HepG2 (cell line): ENCODE measurements around the gene SDCCAG8. TPM values are rescaled to one million over a fixed set of nuclear protein-coding genes. Genes with fewer than 3 reads are reported as not detected.

ENCODE experiments used
- BCL6 ChIP-seq: IDR thresholded peaks from 2 replicates; pipeline ENCODE4 v1.6.1; 2016; ENCODE audit warnings: missing genetic modification reagents, missing compliant biosample characterization
- HIVEP1 ChIP-seq: sonication (generic); formaldehyde crosslinking; IDR thresholded peaks from 2 replicates; pipeline ENCODE4 v1.4.0; 2020; ENCODE audit warnings: mild to moderate bottlenecking, missing genetic modification reagents
- HNRNPK ChIP-seq: fragments of 200-400 bp; formaldehyde crosslinking; IDR thresholded peaks from 2 replicates; pipeline ENCODE4 v1.6.1; 2018; ENCODE audit warnings: low read length, low read depth, moderate library complexity, mild to moderate bottlenecking; ENCODE audit not compliant: poor library complexity, severe bottlenecking
- KDM4B ChIP-seq: sonication (generic); formaldehyde crosslinking; IDR thresholded peaks from 2 replicates; pipeline ENCODE4 v1.4.0; 2020; ENCODE audit warnings: missing genetic modification reagents
- PBX2 ChIP-seq: IDR thresholded peaks from 2 replicates; pipeline ENCODE4 v1.6.1; 2016; ENCODE audit warnings: control low read depth
- PRDM4 ChIP-seq: sonication (generic); formaldehyde crosslinking; IDR thresholded peaks from 2 replicates; pipeline ENCODE4 v1.9.0; 2021; ENCODE audit warnings: missing genetic modification reagents, borderline replicate concordance
- TCF7 ChIP-seq: sonication (generic); IDR thresholded peaks from 2 replicates; pipeline ENCODE4 v1.6.1; 2016; ENCODE audit warnings: antibody characterized with exemption, low read depth
- ZBTB3 ChIP-seq: sonication (generic); formaldehyde crosslinking; IDR thresholded peaks from 2 replicates; pipeline ENCODE4 v1.4.0; 2020; ENCODE audit warnings: low read depth, mild to moderate bottlenecking, moderate library complexity, missing genetic modification reagents, borderline replicate concordance
- ZBTB49 ChIP-seq: sonication (generic); formaldehyde crosslinking; IDR thresholded peaks from 2 replicates; pipeline ENCODE4 v1.4.0; 2020; ENCODE audit warnings: missing genetic modification reagents, borderline replicate concordance
- ZNF766 ChIP-seq: sonication (generic); formaldehyde crosslinking; IDR thresholded peaks from 2 replicates; pipeline ENCODE4 v1.5.0; 2020; ENCODE audit warnings: missing genetic modification reagents, borderline replicate concordance
- polyA plus RNA-seq, 8 experiments: library from polyadenylated mRNA; depleted of rRNA in 3 of 8; stranded (reverse) in 7 of 8; unstranded in 1 of 8; fragments of >200 nt; fragmentation: Illumina TruSeq in 4 of 8; extraction: Trizol in 4 of 8; gene quantifications; 2 replicates each; pipeline versions ENCODE4 v1.2.1 to v1.2.3, GENCODE V29; 2011 to 2016; ENCODE audit warnings: low read depth in 4 of 8, missing spikeins in 1 of 8, mixed read lengths in 1 of 8; ENCODE audit not compliant: insufficient read depth in 1 of 8
- total RNA-seq, 5 experiments: library from RNA; depleted of rRNA; stranded (reverse); fragments of >200 nt; fragmentation: Illumina TruSeq; extraction: Trizol; gene quantifications; 2 replicates each; pipeline ENCODE4 v1.2.3, GENCODE V29; 2016; ENCODE audit warnings: low read depth in 1 of 5

Gene SDCCAG8
- total and polyA plus RNA-seq, 2 of the 13 experiments (the other 11 are each of a cell fraction or from before 2014, with no cell fraction given), result 9.5 to 13.4 TPM

- TF ChIP-seq HNRNPK (no peak), PBX2 (CRISPR knock-in tag) (no peak), TCF7 (no peak), PRDM4 (CRISPR knock-in tag) (no peak), ZBTB49 (no peak), ZBTB3 (no peak), HIVEP1 (CRISPR knock-in tag) (no peak), KDM4B (CRISPR knock-in tag) (no peak), ZNF766 (CRISPR knock-in tag) (no peak), BCL6 (CRISPR knock-in tag) (no peak)
Observed at GRCh38 chr1:243457363-243457982, 201.6 kb downstream of the SDCCAG8 start (continued).
